ENCODE measurements around the gene MRPL54. TPM values are rescaled to one million over a fixed set of nuclear protein-coding genes. Genes with fewer than 3 reads are reported as not detected.

Gene MRPL54
- total and polyA plus RNA-seq, 4 donors, result 33.2 to 77.8 (median 43.1) TPM

- H3K4me1 ChIP-seq (ENCODE audit: control insufficient read depth, insufficient read depth, low read length), result peaks cover 2% of the 10 kb centered on the region
- no peak for DNase-seq (ENCODE audit: low read depth in 4 of 6, low spot score in 6 of 6)
- 64% methylated on average over 6 of the region's 6 CpGs for WGBS (ENCODE audit: insufficient coverage)
These were observed 27.8 kb downstream of the MRPL54 start for GRCh38 chr19:3790209-3790734.

GRCh38 chr19:3790941-3791340 lies 28.5 kb downstream of the MRPL54 start:
- Histone ChIP-seq H3K36me3 (ENCODE audit: control insufficient read depth, insufficient read depth, low read length) (no peaks in the 10 kb centered on the region), H3K9me3 (ENCODE audit: control insufficient read depth, insufficient read depth, low read length) (no peaks in the 10 kb centered on the region), H3K4me3 (ENCODE audit: low read depth, low read length) (no peak overlapping the region), H3K4me1 (ENCODE audit: control insufficient read depth, insufficient read depth, low read length) (no peaks in the 10 kb centered on the region), H3K27ac (ENCODE audit: low read depth, low read length) (no peak overlapping the region), H3K27me3 (ENCODE audit: control insufficient read depth, insufficient read depth, low read length) (peaks cover 7% of the 10 kb centered on the region)
- 90% methylated on average over 3 of the region's 7 CpGs for WGBS (ENCODE audit: insufficient coverage)
- no peak for DNase-seq (ENCODE audit: low read depth in 4 of 6, low spot score in 6 of 6)

More at GRCh38 chr19:3790209-3790734, 27.8 kb downstream of the MRPL54 start:
- H3K9me3 ChIP-seq (ENCODE audit: control insufficient read depth, insufficient read depth, low read length), result no peaks in the 10 kb centered on the region
- H3K27ac ChIP-seq (ENCODE audit: low read depth, low read length), result no peak overlapping the region
- H3K36me3 ChIP-seq (ENCODE audit: control insufficient read depth, insufficient read depth, low read length), result no peaks in the 10 kb centered on the region
- peaks cover 11% of the 10 kb centered on the region for H3K27me3 ChIP-seq (ENCODE audit: control insufficient read depth, insufficient read depth, low read length)
- H3K4me3 ChIP-seq (ENCODE audit: low read depth, low read length), result no peak overlapping the region

GRCh38 chr19:3792114-3792513 lies 29.6 kb downstream of the MRPL54 start:
- no peaks in the 10 kb centered on the region for H3K36me3 ChIP-seq (ENCODE audit: control insufficient read depth, insufficient read depth, low read length)
- peaks cover 6% of the 10 kb centered on the region for H3K9me3 ChIP-seq (ENCODE audit: control insufficient read depth, insufficient read depth, low read length)
- H3K27ac ChIP-seq (ENCODE audit: low read depth, low read length), result no peak overlapping the region
- WGBS (ENCODE audit: insufficient coverage), result 73% methylated on average over 2 of the region's 3 CpGs
- H3K27me3 ChIP-seq (ENCODE audit: control insufficient read depth, insufficient read depth, low read length), result peaks cover 5% of the 10 kb centered on the region
- no peak for DNase-seq (ENCODE audit: low read depth in 4 of 6, low spot score in 6 of 6)
- H3K4me3 ChIP-seq (ENCODE audit: low read depth, low read length), result no peak overlapping the region
- H3K4me1 ChIP-seq (ENCODE audit: control insufficient read depth, insufficient read depth, low read length), result no peaks in the 10 kb centered on the region

GRCh38 chr19:3793799-3794198 lies 31.3 kb downstream of the MRPL54 start:
- Histone ChIP-seq H3K27me3 (ENCODE audit: control insufficient read depth, insufficient read depth, low read length) (peaks cover 5% of the 10 kb centered on the region), H3K27ac (ENCODE audit: low read depth, low read length) (no peak overlapping the region), H3K36me3 (ENCODE audit: control insufficient read depth, insufficient read depth, low read length) (no peaks in the 10 kb centered on the region), H3K9me3 (ENCODE audit: control insufficient read depth, insufficient read depth, low read length) (peaks cover 6% of the 10 kb centered on the region), H3K4me3 (ENCODE audit: low read depth, low read length) (no peak overlapping the region), H3K4me1 (ENCODE audit: control insufficient read depth, insufficient read depth, low read length) (no peaks in the 10 kb centered on the region)
- no peak for DNase-seq (ENCODE audit: low read depth in 4 of 6, low spot score in 6 of 6)
- 96% methylated on average over 3 of the region's 3 CpGs for WGBS (ENCODE audit: insufficient coverage)

- DNase-seq (ENCODE audit: low read depth in 4 of 6, low spot score in 6 of 6), result no peak
- H3K36me3 ChIP-seq (ENCODE audit: control insufficient read depth, insufficient read depth, low read length), result no peaks in the 10 kb centered on the region
- WGBS (ENCODE audit: insufficient coverage), result no CpG with 5 or more reads among the region's 2 CpGs
- H3K4me1 ChIP-seq (ENCODE audit: control insufficient read depth, insufficient read depth, low read length), result peaks cover 8% of the 10 kb centered on the region
- H3K9me3 ChIP-seq (ENCODE audit: control insufficient read depth, insufficient read depth, low read length), result peaks cover 6% of the 10 kb centered on the region
- no peak overlapping the region for H3K4me3 ChIP-seq (ENCODE audit: low read depth, low read length)
- H3K27ac ChIP-seq (ENCODE audit: low read depth, low read length), result no peak overlapping the region
- peaks cover 4% of the 10 kb centered on the region for H3K27me3 ChIP-seq (ENCODE audit: control insufficient read depth, insufficient read depth, low read length)
These were observed 33.9 kb downstream of the MRPL54 start for GRCh38 chr19:3796358-3796757.

- H3K27ac ChIP-seq (ENCODE audit: low read depth, low read length), result no peak overlapping the region
- H3K4me1 ChIP-seq (ENCODE audit: control insufficient read depth, insufficient read depth, low read length), result peaks cover 15% of the 10 kb centered on the region
- no peak overlapping the region for H3K4me3 ChIP-seq (ENCODE audit: low read depth, low read length)
- H3K27me3 ChIP-seq (ENCODE audit: control insufficient read depth, insufficient read depth, low read length), result peaks cover 7% of the 10 kb centered on the region
- 61% methylated on average over 5 of the region's 6 CpGs for WGBS (ENCODE audit: insufficient coverage)
- no peak for DNase-seq (ENCODE audit: low read depth in 4 of 6, low spot score in 6 of 6)
- H3K36me3 ChIP-seq (ENCODE audit: control insufficient read depth, insufficient read depth, low read length), result no peaks in the 10 kb centered on the region
- H3K9me3 ChIP-seq (ENCODE audit: control insufficient read depth, insufficient read depth, low read length), result peaks cover 6% of the 10 kb centered on the region
These were observed 35.7 kb downstream of the MRPL54 start for GRCh38 chr19:3798137-3798536.

- H3K27me3 ChIP-seq (ENCODE audit: control insufficient read depth, insufficient read depth, low read length), result peaks cover 7% of the 10 kb centered on the region
- peak overlapping the region; percentile 48 for H3K4me3 ChIP-seq (ENCODE audit: low read depth, low read length)
- peaks cover 6% of the 10 kb centered on the region for H3K9me3 ChIP-seq (ENCODE audit: control insufficient read depth, insufficient read depth, low read length)
- H3K27ac ChIP-seq (ENCODE audit: low read depth, low read length), result no peak overlapping the region
- H3K36me3 ChIP-seq (ENCODE audit: control insufficient read depth, insufficient read depth, low read length), result peaks cover 7% of the 10 kb centered on the region
- no peak for DNase-seq (ENCODE audit: low read depth in 4 of 6, low spot score in 6 of 6)
- 31% methylated on average over 21 of the region's 21 CpGs for WGBS (ENCODE audit: insufficient coverage)
- peaks cover 15% of the 10 kb centered on the region for H3K4me1 ChIP-seq (ENCODE audit: control insufficient read depth, insufficient read depth, low read length)
These were observed 38.5 kb downstream of the MRPL54 start for GRCh38 chr19:3800996-3801395.

- H3K9me3 ChIP-seq (ENCODE audit: control insufficient read depth, insufficient read depth, low read length), result peaks cover 4% of the 10 kb centered on the region
- H3K27me3 ChIP-seq (ENCODE audit: control insufficient read depth, insufficient read depth, low read length), result peaks cover 7% of the 10 kb centered on the region
- H3K4me3 ChIP-seq (ENCODE audit: low read depth, low read length), result peak overlapping the region; percentile 48
- peaks cover 7% of the 10 kb centered on the region for H3K36me3 ChIP-seq (ENCODE audit: control insufficient read depth, insufficient read depth, low read length)
- peak; percentile 26 to 91 (median 54) for DNase-seq (ENCODE audit: low read depth in 4 of 6, low spot score in 6 of 6)
- H3K4me1 ChIP-seq (ENCODE audit: control insufficient read depth, insufficient read depth, low read length), result peaks cover 15% of the 10 kb centered on the region
- WGBS (ENCODE audit: insufficient coverage), result 2% methylated on average over 44 of the region's 46 CpGs
- no peak overlapping the region for H3K27ac ChIP-seq (ENCODE audit: low read depth, low read length)
These were observed 39.1 kb downstream of the MRPL54 start for GRCh38 chr19:3801412-3802096.

GRCh38 chr19:3803114-3803888 lies 40.8 kb downstream of the MRPL54 start:
- Histone ChIP-seq H3K27me3 (ENCODE audit: control insufficient read depth, insufficient read depth, low read length) (peaks cover 7% of the 10 kb centered on the region), H3K4me1 (ENCODE audit: control insufficient read depth, insufficient read depth, low read length) (peaks cover 15% of the 10 kb centered on the region), H3K9me3 (ENCODE audit: control insufficient read depth, insufficient read depth, low read length) (no peaks in the 10 kb centered on the region), H3K4me3 (ENCODE audit: low read depth, low read length) (no peak overlapping the region), H3K27ac (ENCODE audit: low read depth, low read length) (no peak overlapping the region), H3K36me3 (ENCODE audit: control insufficient read depth, insufficient read depth, low read length) (peaks cover 17% of the 10 kb centered on the region)
- WGBS (ENCODE audit: insufficient coverage), result 79% methylated on average over 16 of the region's 24 CpGs
- no peak for DNase-seq (ENCODE audit: low read depth in 4 of 6, low spot score in 6 of 6)
